GM18520 (cell line): ENCODE results near the gene DENND1A.

ENCODE experiments used
- ATAC-seq: cut with Tn5 transposase; IDR thresholded peaks from one replicate; pipeline ENCODE4 v1.9.1; 2021; ENCODE audit not compliant: unreplicated experiment

DENND1A gene

GRCh38 chr9:123349691-123350480 lies 580.0 kb downstream of the DENND1A start:
- no peak for ATAC-seq

GRCh38 chr9:123349033-123349432 lies 580.9 kb downstream of the DENND1A start:
- ATAC-seq = no peak

- no peak for ATAC-seq
Measured at GRCh38 chr9:123348317-123348992, 581.5 kb downstream of the DENND1A start.

DNA sequence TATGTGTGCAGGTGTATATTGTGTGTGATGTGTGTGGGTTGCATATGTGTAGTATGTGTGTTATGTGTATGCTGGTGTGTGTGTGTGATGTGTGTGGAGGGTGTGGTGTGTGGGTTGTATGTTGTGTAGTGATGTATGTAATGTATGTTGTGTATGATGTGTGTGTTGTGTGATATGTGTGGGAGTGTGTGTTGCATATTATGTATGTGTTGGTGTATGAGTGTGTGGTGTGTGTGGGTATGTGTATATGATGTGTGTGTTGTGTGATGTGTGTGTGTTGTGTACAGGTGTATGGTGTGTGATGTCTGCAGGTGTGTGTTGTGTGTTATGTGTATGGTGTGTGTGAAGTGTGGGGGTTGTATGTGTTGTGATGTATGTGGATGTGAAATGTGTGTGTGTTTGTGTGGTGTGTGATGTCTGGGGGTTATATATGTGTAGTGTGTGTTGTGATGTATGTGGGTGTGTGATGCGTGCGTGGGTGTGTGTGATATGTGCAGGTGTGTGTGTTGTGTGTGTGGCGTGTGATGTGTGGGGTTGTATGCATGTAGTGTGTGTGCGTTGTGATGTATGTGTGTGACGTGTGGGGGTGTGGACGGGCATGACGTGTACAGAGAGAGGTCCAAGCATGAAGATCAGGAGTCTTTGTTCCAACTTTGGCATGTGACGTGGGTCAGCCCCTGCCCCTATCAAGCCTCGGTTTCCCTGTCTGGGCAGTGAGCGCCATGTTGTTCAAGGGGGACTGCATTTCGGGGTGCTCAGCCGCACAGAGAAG lies 582.5 kb downstream of the DENND1A start:
- ATAC-seq = no peak

- ATAC-seq = no peak
Measured at GRCh38 chr9:123346826-123347225, 583.1 kb downstream of the DENND1A start.

- ATAC-seq = no peak
Measured at GRCh38 chr9:123346026-123346425, 583.9 kb downstream of the DENND1A start.

DNA sequence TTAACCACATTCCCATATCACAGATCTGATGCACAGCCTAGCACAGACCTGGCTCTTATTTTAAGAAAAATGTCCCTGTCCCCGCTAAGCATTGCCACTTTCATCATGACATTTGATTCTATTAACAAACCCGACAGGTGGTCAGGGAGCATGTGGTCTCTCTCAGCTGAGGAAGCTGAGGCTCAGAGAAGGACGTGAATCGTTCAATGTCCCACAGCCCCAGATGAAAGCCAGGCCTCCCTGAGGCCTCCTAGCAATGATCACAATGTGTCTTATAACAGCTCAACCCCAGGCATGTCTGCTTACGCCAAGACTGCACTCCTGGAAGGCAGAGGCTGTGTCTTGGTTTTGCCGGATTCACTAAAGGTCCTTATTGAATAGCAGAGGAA lies 584.4 kb downstream of the DENND1A start:
- no peak for ATAC-seq

DNA sequence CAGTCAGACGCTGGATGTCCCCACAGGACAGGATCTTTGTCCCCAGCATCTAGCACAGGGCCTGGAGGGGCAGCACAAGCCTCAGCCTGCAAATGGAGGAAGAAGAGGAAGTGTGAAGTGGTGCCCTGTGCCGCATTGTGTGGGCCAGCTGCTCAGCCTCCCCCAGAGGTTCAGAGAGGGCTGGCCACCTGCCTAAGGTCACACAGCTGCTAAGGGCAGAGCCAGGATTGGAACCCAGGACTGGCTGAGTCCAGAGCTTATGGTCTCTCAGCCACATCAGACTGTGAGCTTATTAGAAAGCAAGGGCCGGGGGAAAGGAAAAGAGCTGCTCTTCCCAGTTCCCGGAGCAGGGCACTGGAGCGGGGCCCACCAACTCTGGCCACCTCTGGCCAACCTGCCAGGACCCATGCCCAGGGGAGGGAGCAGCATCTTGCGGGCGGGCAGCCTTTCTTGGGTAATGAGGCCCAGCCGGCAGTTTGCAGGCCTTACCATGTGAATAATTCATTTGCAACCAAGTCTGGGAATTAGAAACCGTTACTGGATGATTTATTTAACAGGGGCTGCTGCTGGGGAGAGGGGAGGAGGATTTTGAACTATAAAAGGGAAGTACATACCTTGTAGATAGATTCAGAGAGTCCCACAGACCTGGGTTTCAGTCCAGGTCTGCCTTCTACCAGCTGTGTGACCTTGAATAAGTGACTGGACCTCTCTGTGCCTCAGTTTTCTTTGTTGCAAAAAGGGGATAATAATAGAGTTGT lies 585.6 kb downstream of the DENND1A start:
- no peak for ATAC-seq

- ATAC-seq = no peak
Measured at GRCh38 chr9:123343443-123344191, 586.3 kb downstream of the DENND1A start.

DNA sequence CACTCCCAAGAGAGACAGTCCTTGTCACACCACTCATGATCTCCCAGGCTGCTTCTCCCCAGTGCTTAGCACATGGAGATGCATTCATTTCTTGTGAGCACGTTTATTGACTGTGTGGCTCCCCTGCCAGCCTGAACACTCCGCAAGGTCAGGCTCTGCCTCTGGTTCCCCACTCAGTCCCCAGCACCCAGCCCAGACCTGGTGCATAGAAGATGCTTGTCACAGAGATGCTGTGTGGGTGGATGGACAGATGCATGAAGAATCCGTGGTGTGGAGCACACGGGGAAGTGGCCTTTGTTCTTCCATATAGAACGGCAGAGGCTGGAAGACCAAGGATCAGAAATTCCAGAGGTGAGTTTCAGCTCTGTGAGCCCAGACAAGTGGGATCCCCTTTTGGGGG lies 587.7 kb downstream of the DENND1A start:
- no peak for ATAC-seq

- no peak for ATAC-seq
Measured at GRCh38 chr9:123341816-123342215, 588.1 kb downstream of the DENND1A start.

- peak; percentile 27 for ATAC-seq
Measured at GRCh38 chr9:123339666-123340510, 590.0 kb downstream of the DENND1A start.

DNA sequence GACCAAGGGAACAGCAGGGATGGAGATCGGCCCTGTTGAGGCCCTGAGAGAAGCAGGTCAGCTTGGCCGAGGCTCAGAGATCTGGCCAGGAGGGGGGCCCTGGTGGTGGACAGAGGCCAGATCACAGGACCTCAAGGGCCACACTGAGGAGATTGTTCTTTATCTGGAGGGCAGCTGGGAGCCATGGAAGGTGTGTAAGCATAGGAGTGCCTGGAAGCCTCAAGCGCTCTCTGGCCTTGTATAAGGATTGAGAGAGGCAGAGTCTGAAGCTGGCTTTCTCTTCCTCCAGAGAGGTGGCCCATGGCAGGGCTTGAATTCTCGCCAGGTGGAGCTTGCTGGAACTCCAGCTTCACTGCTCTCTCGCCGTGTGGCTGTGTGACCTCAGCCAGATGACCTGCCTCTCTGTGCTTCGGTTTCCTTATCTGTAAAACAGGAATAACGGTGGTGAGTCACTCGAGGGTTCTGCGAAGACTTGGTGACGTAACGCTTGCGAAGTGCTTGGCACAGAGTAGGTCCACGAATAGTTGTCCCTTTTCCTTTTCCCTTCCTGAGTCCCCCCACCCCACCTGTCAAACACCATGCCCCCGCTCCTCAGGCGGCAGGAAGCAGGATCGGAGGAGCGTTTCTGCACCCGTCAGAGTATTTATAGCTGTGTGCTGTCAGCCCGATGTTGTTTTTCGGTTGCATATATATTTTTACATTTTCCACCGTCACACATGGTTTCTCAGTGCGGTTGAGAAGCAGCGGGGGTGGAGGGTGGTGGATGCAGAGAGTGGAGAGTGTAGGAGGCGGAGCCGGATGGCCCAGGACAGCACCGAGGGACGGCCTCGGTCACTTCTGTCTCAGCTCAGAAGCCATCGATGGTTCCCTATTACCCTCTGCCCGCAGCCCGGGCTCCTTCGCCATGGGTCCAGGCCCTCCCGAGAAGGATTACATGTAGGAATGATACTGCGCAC lies 590.9 kb downstream of the DENND1A start:
- peak; percentile 56 for ATAC-seq

GRCh38 chr9:123337971-123338370 lies 592.0 kb downstream of the DENND1A start:
- ATAC-seq = no peak

DNA sequence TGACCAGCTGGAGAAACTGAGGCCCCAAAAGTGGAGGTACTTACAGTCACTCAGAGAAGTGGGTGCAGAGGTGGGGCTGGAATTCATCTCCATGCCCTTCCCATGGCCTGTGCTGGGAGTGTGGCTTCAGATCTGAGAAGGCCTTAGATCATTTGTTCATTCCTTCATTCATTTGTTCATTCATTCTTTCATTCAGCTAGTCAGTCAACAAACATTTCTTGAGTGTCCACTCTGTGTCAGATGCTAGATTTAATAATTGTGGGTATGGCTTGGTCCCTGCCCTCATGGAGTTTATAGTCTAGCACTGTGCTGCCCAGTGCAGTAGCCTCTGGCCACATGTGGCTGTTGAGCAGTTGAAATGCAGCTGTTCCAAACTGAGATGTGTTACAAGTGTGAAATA lies 593.0 kb downstream of the DENND1A start:
- ATAC-seq = no peak

DNA sequence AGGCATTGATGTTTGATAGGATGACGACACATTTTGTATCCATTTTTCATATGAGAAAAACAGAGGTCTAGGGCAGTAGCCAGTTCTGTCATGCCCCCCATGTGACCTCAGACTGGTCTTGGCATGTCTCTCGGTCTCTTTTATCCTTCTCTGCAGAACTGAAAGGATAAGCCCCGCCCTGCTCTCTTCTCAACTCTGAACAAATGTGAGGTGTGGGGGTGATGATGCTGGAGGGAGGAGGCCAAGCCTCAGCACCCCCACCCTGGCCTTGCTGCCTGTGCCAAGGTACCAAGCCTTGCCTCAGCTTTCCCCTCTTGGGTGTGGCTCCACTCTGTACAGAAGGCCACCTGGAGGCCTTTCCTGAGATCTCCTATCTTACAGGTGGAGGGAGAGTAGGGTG lies 593.5 kb downstream of the DENND1A start:
- no peak for ATAC-seq

DNA sequence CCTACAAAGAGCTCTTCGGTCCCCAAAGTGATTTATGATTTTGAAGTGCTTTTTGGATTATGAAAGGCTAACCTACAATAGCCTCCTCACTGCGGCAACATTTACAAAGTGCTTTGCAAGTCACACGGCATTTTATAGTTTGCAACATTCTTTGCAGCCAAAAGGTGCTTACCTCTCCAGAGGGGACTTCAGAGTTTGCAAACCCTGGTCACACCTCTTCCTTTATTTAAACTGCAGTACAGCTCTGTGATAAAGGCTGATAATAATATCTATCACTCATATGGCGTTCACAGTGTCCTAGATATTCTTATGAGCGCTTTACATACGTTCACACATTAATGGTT lies 594.0 kb downstream of the DENND1A start:
- no peak for ATAC-seq

DNA sequence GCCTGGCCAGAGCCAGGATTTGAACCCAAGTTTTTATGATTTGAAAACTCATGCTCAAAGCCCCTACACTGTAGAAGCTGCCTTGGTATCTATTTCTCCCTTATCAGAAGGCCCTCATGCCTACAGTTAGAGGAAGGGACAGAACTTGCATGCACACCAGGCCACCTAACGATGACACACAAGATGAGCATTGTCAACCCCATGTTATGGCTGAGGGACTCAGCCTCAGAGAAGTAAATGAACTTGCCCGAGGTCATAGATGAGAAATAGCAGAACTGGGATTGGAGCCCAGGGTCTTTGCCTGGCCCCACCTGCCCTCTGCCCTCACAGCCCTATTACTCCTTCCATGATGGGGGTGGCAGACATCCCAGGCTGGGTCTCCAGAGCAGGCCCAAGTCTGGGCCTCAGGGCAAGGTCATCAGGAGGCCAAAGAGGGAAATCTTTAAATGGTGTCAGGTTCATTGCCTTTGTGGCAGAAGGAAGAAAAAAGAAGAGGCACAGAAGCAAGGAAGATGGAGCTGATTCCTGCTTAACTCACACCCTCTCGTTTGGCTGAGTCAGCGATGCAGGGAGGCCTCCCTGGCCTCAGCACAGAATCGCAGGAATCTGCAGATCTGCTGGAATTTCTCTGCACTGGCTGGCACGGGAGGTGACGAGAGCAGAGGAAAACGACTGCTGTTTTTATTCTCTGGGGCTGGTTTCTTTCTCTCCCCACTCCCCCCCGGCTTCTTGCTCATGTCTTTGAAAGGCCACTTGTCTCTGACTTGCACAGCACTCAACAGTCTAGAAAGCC lies 594.5 kb downstream of the DENND1A start:
- no peak for ATAC-seq
